GM11168 (cell line): ENCODE measurements around the gene NFRKB.
"Not testable (repeated sequence)": the region's sequence is repeated elsewhere in the genome, so short reads cannot be mapped to it uniquely, and the experiment has no call there.

Experiments used
- in situ Hi-C: fragments of 300-500 bp; cut with MboI; formaldehyde crosslinking; loops from one replicate; pipeline ENCODE4 v1.12.0; 2022; ENCODE audit warnings: low sequenced_read_pairs; ENCODE audit not compliant: unreplicated experiment

Gene NFRKB

GRCh38 chr11:129896062-129896461 lies 684 bp upstream of the NFRKB start:
- in situ Hi-C loops = no loop called here

- in situ Hi-C loops = no loop called here
Measured at GRCh38 chr11:129894278-129895125, 876 bp downstream of the NFRKB start.

- in situ Hi-C loops = no loop called here
Measured at GRCh38 chr11:129888451-129888850, 6.9 kb downstream of the NFRKB start.

- in situ Hi-C loops = no loop called here
Measured at GRCh38 chr11:129885381-129885780, 10.0 kb downstream of the NFRKB start.

- in situ Hi-C loops = no loop called here
Measured at GRCh38 chr11:129884581-129884980, 10.8 kb downstream of the NFRKB start.

- in situ Hi-C loops = no loop called here
Measured at GRCh38 chr11:129881570-129882170, 13.7 kb downstream of the NFRKB start.

GRCh38 chr11:129880311-129880710 lies 15.1 kb downstream of the NFRKB start:
- in situ Hi-C loops = no loop called here

GRCh38 chr11:129871914-129872313 lies 23.5 kb downstream of the NFRKB start:
- in situ Hi-C loops = no loop called here

GRCh38 chr11:129868626-129869025 lies 26.8 kb downstream of the NFRKB start:
- in situ Hi-C loops = not testable (repeated sequence)

GRCh38 chr11:129866311-129866710 lies 29.1 kb downstream of the NFRKB start:
- in situ Hi-C loops = no loop called here

GRCh38 chr11:129865701-129866100 lies 29.7 kb downstream of the NFRKB start:
- in situ Hi-C loops = no loop called here

- in situ Hi-C loops = no loop called here
Measured at GRCh38 chr11:129864811-129865210, 30.6 kb downstream of the NFRKB start.

- in situ Hi-C loops = no loop called here
Measured at GRCh38 chr11:129861702-129862522, 33.5 kb downstream of the NFRKB start.

GRCh38 chr11:129856036-129856435 lies 39.3 kb downstream of the NFRKB start:
- in situ Hi-C loops = no loop called here

- in situ Hi-C loops = no loop called here
Measured at GRCh38 chr11:129855086-129855485, 40.3 kb downstream of the NFRKB start.

- in situ Hi-C loops = no loop called here
Measured at GRCh38 chr11:129854232-129854805, 41.1 kb downstream of the NFRKB start.

GRCh38 chr11:129853518-129854231 lies 41.7 kb downstream of the NFRKB start:
- in situ Hi-C loops = no loop called here

- in situ Hi-C loops = no loop called here
Measured at GRCh38 chr11:129852125-129852740, 43.1 kb downstream of the NFRKB start.

GRCh38 chr11:129849447-129850130 lies 45.8 kb downstream of the NFRKB start:
- in situ Hi-C loops = no loop called here
